Caco-2 (cell line): ENCODE results near the gene KLC3. TPM values are rescaled to one million over a fixed set of nuclear protein-coding genes. Genes with fewer than 3 reads are reported as not detected.

ENCODE experiments used
- BruUV-seq: library from RNA; stranded (reverse); fragments of 400-500 nt; replicated peaks from 2 replicates; lab custom pipeline; 2021; lab: Mats Ljungman, UMichigan
- CTCF ChIA-PET: fragments of 300-600 bp; sonication (Branson Sonifier 250); formaldehyde crosslinking; loops from one replicate; lab custom pipeline; 2022; ENCODE audit warnings: antibody characterized with exemption; lab: Charles Lee
- POLR2A ChIA-PET: fragments of 300-600 bp; sonication (Branson Sonifier 250); formaldehyde crosslinking; loops from one replicate; lab custom pipeline; 2022; ENCODE audit warnings: antibody characterized with exemption; lab: Charles Lee
- DNase-seq, 2 experiments: peaks; one replicate each; pipeline versions ENCODE4 v3.0.0 to v3.0.0-alpha.2; 2020 to 2022
- H3K27me3 ChIP-seq: replicated peaks from 2 replicates; pipeline ENCODE4 v1.6.0; 2011; ENCODE audit warnings: low read length; ENCODE audit not compliant: control insufficient read depth, insufficient read depth
- H3K36me3 ChIP-seq: 2 replicates; pipeline ENCODE4 v1.5.1; 2011; ENCODE audit warnings: low read length; ENCODE audit not compliant: control insufficient read depth, insufficient read depth
- H3K4me1 ChIP-seq: fragments of 250-450 bp; sonication (Bioruptor Pico); 2 replicates; pipeline ENCODE4 v1.5.1; 2020; ENCODE audit warnings: mild to moderate bottlenecking
- H3K4me3 ChIP-seq: 2 replicates; pipeline ENCODE4 v1.5.1; 2011; ENCODE audit warnings: low read depth, mild to moderate bottlenecking, control low read depth, low read length
- H3K9me3 ChIP-seq: fragments of 250-450 bp; sonication (Bioruptor Pico); 2 replicates; pipeline ENCODE4 v1.5.1; 2020; ENCODE audit warnings: mild to moderate bottlenecking, moderate library complexity
- H3K27ac Mint-ChIP-seq: one replicate; pipeline ENCODE4 v1.8.0; 2022; ENCODE audit warnings: mixed read lengths; ENCODE audit not compliant: unreplicated experiment
- H3K27me3 Mint-ChIP-seq: one replicate; pipeline ENCODE4 v1.8.0; 2022; ENCODE audit warnings: mixed read lengths; ENCODE audit not compliant: insufficient read depth, unreplicated experiment
- H3K36me3 Mint-ChIP-seq: one replicate; pipeline ENCODE4 v1.8.0; 2022; ENCODE audit warnings: mild to moderate bottlenecking, mixed read lengths; ENCODE audit not compliant: insufficient read depth, unreplicated experiment
- H3K4me1 Mint-ChIP-seq: one replicate; pipeline ENCODE4 v1.8.0; 2022; ENCODE audit warnings: low read depth, mixed read lengths; ENCODE audit not compliant: unreplicated experiment
- H3K4me3 Mint-ChIP-seq: one replicate; pipeline ENCODE4 v1.8.0; 2022; ENCODE audit warnings: mild to moderate bottlenecking, moderate library complexity, mixed read lengths; ENCODE audit not compliant: unreplicated experiment
- H3K9me3 Mint-ChIP-seq: one replicate; pipeline ENCODE4 v1.8.0; 2022; ENCODE audit warnings: mixed read lengths; ENCODE audit not compliant: unreplicated experiment
- intact Hi-C: fragments of 100-400 bp; cut with micrococcal nuclease; formaldehyde crosslinking; loops from one replicate; pipeline ENCODE4 v1.10.0; 2022; ENCODE audit not compliant: unreplicated experiment
- total RNA-seq: library from RNA; stranded (reverse); gene quantifications from 2 replicates; pipeline ENCODE4 v1.2.3, GENCODE V29; 2022
- TF ChIP-seq, protein P1 (sequence below), 2 experiments: fragments of 200-600 bp in 1 of 2; IDR thresholded peaks; 1 replicate in 1 of 2; 2 replicates in 1 of 2; pipeline versions ENCODE4 v1.5.1 to v1.8.0; 2011 to 2022; ENCODE audit warnings: antibody characterized with exemption in 1 of 2, control low read depth in 1 of 2, inconsistent platforms in 1 of 2, low read depth in 1 of 2, low read length in 1 of 2, mild to moderate bottlenecking in 1 of 2, moderate library complexity in 1 of 2; ENCODE audit not compliant: insufficient read depth in 1 of 2, severe bottlenecking in 1 of 2, unreplicated experiment in 1 of 2

The KLC3 gene
- total RNA-seq, 1 experiment from 2014 or later, result 10.2 TPM

DNA sequence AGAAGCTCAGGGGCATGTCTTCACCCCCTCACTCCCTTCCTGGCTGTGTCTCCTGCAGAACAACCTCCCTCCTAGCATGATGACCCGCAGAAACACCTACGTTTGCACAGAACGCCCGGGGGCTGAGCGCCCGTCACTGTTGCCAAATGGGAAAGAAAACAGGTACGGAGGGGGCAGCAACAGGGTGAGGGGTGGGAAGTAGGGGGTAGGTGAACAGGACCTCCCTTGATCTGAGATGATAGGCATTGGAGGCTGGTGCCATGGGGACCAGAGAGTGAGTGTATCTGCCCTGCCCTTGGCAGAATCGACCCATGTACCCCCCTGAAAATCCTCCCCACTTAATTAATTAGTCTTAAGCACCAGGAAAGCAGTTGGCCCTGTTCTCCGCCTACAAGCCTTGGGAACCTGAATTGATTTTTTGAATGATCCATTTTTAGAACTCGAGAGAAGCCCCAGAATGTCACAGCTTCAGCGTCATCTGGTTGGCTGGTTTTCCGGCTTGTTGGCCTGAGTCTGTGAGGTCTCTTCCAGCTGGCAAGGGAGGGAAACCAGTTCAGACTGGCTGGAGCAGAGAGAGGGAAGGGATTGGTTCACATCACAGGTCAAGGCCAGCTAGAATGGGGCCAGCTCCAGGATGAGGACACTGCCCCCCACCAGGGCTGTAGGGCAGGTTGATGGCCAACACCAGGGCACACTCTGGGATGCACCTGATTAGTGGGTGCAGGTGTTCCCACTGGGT, 46.1 kb upstream of the KLC3 start:
- POLR2A ChIA-PET, result no interaction called here
- H3K9me3 ChIP-seq, result no peaks in the 10 kb centered on the region
- intact Hi-C loops, result no loop called here
- Mint-ChIP-seq H3K27ac (no peak overlapping the region), H3K4me1 (peaks cover 6% of the 10 kb centered on the region), H3K4me3 (no peak overlapping the region), H3K36me3 (no peaks in the 10 kb centered on the region), H3K9me3 (no peaks in the 10 kb centered on the region), H3K27me3 (no peaks in the 10 kb centered on the region)
- H3K36me3 ChIP-seq, result peaks cover 2% of the 10 kb centered on the region
- peaks cover 5% of the 10 kb centered on the region; the same call in 1 of the 2 replicates for H3K4me1 ChIP-seq
- no peak for DNase-seq
- BruUV-seq, result no TSS peak
- CTCF ChIA-PET, result no interaction called here
- TF ChIP-seq, protein P1, sequence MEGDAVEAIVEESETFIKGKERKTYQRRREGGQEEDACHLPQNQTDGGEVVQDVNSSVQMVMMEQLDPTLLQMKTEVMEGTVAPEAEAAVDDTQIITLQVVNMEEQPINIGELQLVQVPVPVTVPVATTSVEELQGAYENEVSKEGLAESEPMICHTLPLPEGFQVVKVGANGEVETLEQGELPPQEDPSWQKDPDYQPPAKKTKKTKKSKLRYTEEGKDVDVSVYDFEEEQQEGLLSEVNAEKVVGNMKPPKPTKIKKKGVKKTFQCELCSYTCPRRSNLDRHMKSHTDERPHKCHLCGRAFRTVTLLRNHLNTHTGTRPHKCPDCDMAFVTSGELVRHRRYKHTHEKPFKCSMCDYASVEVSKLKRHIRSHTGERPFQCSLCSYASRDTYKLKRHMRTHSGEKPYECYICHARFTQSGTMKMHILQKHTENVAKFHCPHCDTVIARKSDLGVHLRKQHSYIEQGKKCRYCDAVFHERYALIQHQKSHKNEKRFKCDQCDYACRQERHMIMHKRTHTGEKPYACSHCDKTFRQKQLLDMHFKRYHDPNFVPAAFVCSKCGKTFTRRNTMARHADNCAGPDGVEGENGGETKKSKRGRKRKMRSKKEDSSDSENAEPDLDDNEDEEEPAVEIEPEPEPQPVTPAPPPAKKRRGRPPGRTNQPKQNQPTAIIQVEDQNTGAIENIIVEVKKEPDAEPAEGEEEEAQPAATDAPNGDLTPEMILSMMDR (IDR thresholded peaks at IDR 0.05; ENCODE audit: insufficient read depth in 1 of 2, low read depth in 1 of 2, low read length in 1 of 2, severe bottlenecking in 1 of 2, unreplicated experiment in 1 of 2), result no peak
- no peak overlapping the region for H3K4me3 ChIP-seq
- H3K27me3 ChIP-seq, result no peaks in the 10 kb centered on the region

DNA sequence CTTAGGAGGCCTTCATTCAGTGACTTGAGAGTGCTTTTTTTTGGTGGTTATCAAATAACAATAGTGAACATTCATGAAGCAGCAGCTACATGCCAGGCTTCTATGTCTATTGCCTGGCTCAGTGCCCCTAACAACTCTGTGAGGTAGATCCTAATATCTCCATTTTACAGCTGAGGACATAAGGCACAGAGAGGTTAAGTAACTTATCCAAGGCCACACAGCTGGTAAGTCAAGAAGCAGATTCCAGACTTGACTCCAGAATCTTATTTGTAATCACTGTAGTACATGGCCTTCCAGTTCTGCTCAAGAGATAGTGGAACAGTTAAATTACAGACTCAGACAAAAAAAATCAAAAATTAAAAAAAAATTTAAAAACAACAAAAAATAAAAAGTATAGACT, 44.7 kb upstream of the KLC3 start:
- CTCF ChIA-PET, result no interaction called here
- no peaks in the 10 kb centered on the region for H3K36me3 Mint-ChIP-seq
- Histone ChIP-seq H3K4me1 (peaks cover 8% of the 10 kb centered on the region; the same call in 1 of the 2 replicates), H3K4me3 (no peak overlapping the region), H3K9me3 (no peaks in the 10 kb centered on the region), H3K27me3 (no peaks in the 10 kb centered on the region), H3K36me3 (peaks cover 4% of the 10 kb centered on the region)
- TF ChIP-seq, protein P1 (IDR thresholded peaks at IDR 0.05; ENCODE audit: insufficient read depth in 1 of 2, low read depth in 1 of 2, low read length in 1 of 2, severe bottlenecking in 1 of 2, unreplicated experiment in 1 of 2), result no peak
- H3K27ac Mint-ChIP-seq, result no peak overlapping the region
- POLR2A ChIA-PET, result interaction anchor here (0.6 kb wide), 1 partner anchor 174 kb away, joined by 3 read pairs; no protein-coding TSS in a partner anchor
- intact Hi-C loops, result no loop called here
- H3K27me3 Mint-ChIP-seq, result no peaks in the 10 kb centered on the region
- no peak overlapping the region for H3K4me3 Mint-ChIP-seq
- peaks cover 9% of the 10 kb centered on the region for H3K4me1 Mint-ChIP-seq
- no peaks in the 10 kb centered on the region for H3K9me3 Mint-ChIP-seq
- no peak for DNase-seq
- no TSS peak for BruUV-seq

DNA sequence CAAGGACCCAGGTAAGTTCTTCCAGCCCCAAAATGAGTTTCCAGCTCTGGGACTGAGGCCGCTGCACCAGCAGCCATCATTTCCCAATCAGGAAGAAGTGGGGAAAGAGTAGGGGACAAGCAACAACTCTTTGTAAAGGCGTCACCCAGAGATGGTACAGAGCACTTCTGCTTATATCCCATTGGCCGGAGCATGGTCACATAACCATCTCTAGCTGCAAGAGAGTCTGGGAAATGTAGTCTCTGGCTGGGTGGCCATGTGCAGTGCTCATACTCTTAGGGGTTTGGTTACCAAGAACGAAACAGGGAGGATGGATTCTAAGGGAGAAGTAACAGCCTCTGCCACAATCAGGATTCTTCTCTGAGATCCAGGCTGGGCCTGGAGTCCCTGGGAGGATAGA, 44.2 kb upstream of the KLC3 start:
- H3K36me3 ChIP-seq, result peaks cover 4% of the 10 kb centered on the region
- Mint-ChIP-seq H3K27me3 (no peaks in the 10 kb centered on the region), H3K36me3 (no peaks in the 10 kb centered on the region), H3K4me3 (no peak overlapping the region), H3K27ac (no peak overlapping the region), H3K4me1 (peaks cover 9% of the 10 kb centered on the region), H3K9me3 (no peaks in the 10 kb centered on the region)
- no peak for DNase-seq
- ChIA-PET CTCF (no interaction called here), POLR2A (interaction anchor here (0.5 kb wide), 1 partner anchor 118 kb away, joined by 4 read pairs; the partner anchor contains the start of gene BLOC1S3)
- intact Hi-C loops, result no loop called here
- H3K27me3 ChIP-seq, result no peaks in the 10 kb centered on the region
- no TSS peak for BruUV-seq
- peaks cover 8% of the 10 kb centered on the region; the same call in 1 of the 2 replicates for H3K4me1 ChIP-seq
- H3K9me3 ChIP-seq, result no peaks in the 10 kb centered on the region
- TF ChIP-seq, protein P1 (IDR thresholded peaks at IDR 0.05; ENCODE audit: insufficient read depth in 1 of 2, low read depth in 1 of 2, low read length in 1 of 2, severe bottlenecking in 1 of 2, unreplicated experiment in 1 of 2), result no peak
- H3K4me3 ChIP-seq, result no peak overlapping the region
